MCF 10A (cell line): Measurements from ENCODE around the gene CCNK. TPM values are rescaled to one million over a fixed set of nuclear protein-coding genes. Genes with fewer than 3 reads are reported as not detected.
A peak's percentile ranks its signal among the peaks of the same experiment; 100 is the strongest.

ENCODE experiments used
- BruUV-seq: library from RNA; stranded (reverse); fragments of 400-500 nt; replicated peaks from 2 replicates; lab custom pipeline; 2021; lab: Mats Ljungman, UMichigan
- CTCF ChIA-PET: fragments of 300-600 bp; sonication (Branson Sonifier 250); formaldehyde crosslinking; extraction: SDS; loops from one replicate; lab custom pipeline; 2021; ENCODE audit warnings: antibody characterized with exemption, inconsistent platforms; lab: Yijun Ruan, JAX
- POLR2A ChIA-PET: fragments of 300-600, 350-650 bp; sonication (Branson Sonifier 250); formaldehyde crosslinking; extraction: SDS; loops from one replicate; lab custom pipeline; 2020; ENCODE audit warnings: antibody characterized with exemption, inconsistent platforms; lab: Yijun Ruan, JAX
- DNase-seq: peaks from one replicate; pipeline ENCODE4 v3.0.0-alpha.2; 2018; ENCODE audit not compliant: unreplicated experiment
- H3K27ac Mint-ChIP-seq: one replicate; pipeline ENCODE4 v1.8.0; 2022; ENCODE audit warnings: mild to moderate bottlenecking, low read depth, mixed read lengths; ENCODE audit not compliant: unreplicated experiment
- H3K27me3 Mint-ChIP-seq: one replicate; pipeline ENCODE4 v1.8.0; 2022; ENCODE audit warnings: mixed read lengths; ENCODE audit not compliant: insufficient read depth, unreplicated experiment
- H3K36me3 Mint-ChIP-seq: one replicate; pipeline ENCODE4 v1.8.0; 2022; ENCODE audit warnings: mild to moderate bottlenecking, moderate library complexity, mixed read lengths; ENCODE audit not compliant: insufficient read depth, unreplicated experiment
- H3K4me1 Mint-ChIP-seq: one replicate; pipeline ENCODE4 v1.8.0; 2022; ENCODE audit warnings: mixed read lengths; ENCODE audit not compliant: insufficient read depth, unreplicated experiment
- H3K4me3 Mint-ChIP-seq: one replicate; pipeline ENCODE4 v1.8.0; 2022; ENCODE audit warnings: mild to moderate bottlenecking, moderate library complexity, mixed read lengths; ENCODE audit not compliant: unreplicated experiment
- H3K9me3 Mint-ChIP-seq: one replicate; pipeline ENCODE4 v1.8.0; 2022; ENCODE audit warnings: mixed read lengths; ENCODE audit not compliant: unreplicated experiment
- CTCF ChIP-seq: fragments of 200-600 bp; IDR thresholded peaks from one replicate; pipeline ENCODE4 v1.8.0; 2022; ENCODE audit warnings: antibody characterized with exemption, mild to moderate bottlenecking; ENCODE audit not compliant: unreplicated experiment
- intact Hi-C: fragments of 100-400 bp; cut with micrococcal nuclease; formaldehyde crosslinking; loops from 2 replicates; pipeline ENCODE4 v1.14.1; 2022
- total RNA-seq: library from RNA; stranded (reverse); gene quantifications from 2 replicates; pipeline ENCODE4 v1.2.3, GENCODE V29; 2022

CCNK gene
- total RNA-seq, 1 experiment from 2014 or later, result 70.4 TPM

- DNase-seq, result no peak
- TF ChIP-seq CTCF, result no peak
- no peaks in the 10 kb centered on the region for H3K9me3 Mint-ChIP-seq
- no peaks in the 10 kb centered on the region for H3K36me3 Mint-ChIP-seq
- no peaks in the 10 kb centered on the region for H3K27me3 Mint-ChIP-seq
- H3K4me1 Mint-ChIP-seq, result peaks cover 23% of the 10 kb centered on the region
- CTCF ChIA-PET, result interaction anchor here (0.7 kb wide), 1 partner anchor 635 kb away, joined by 4 read pairs; no protein-coding TSS in a partner anchor
- H3K27ac Mint-ChIP-seq, result no peak overlapping the region
- BruUV-seq, result no TSS peak
- intact Hi-C loops, result no loop called here
- POLR2A ChIA-PET, result interaction anchor here (1.9 kb wide), 1 partner anchor 8 kb away, joined by 10 read pairs; the partner anchor contains the start of genes CCNK and SETD3
- no peak overlapping the region for H3K4me3 Mint-ChIP-seq
Measured at GRCh38 chr14:99472937-99473336, 8.3 kb upstream of the CCNK start.

- DNase-seq, result no peak
- TF ChIP-seq CTCF, result no peak
- intact Hi-C loops, result no loop called here
- ChIA-PET CTCF (interaction anchor here (0.7 kb wide), 2 partner anchors 114 to 634 kb away, joined by 3 to 4 read pairs; no protein-coding TSS in a partner anchor), POLR2A (no interaction called here)
- H3K4me1 Mint-ChIP-seq, result peaks cover 25% of the 10 kb centered on the region
- BruUV-seq, result no TSS peak
- H3K4me3 Mint-ChIP-seq, result no peak overlapping the region
- no peaks in the 10 kb centered on the region for H3K9me3 Mint-ChIP-seq
- H3K27me3 Mint-ChIP-seq, result no peaks in the 10 kb centered on the region
- no peak overlapping the region for H3K27ac Mint-ChIP-seq
- H3K36me3 Mint-ChIP-seq, result no peaks in the 10 kb centered on the region
Measured at GRCh38 chr14:99473458-99473857, 7.8 kb upstream of the CCNK start.

GRCh38 chr14:99475179-99475578 is 6.0 kb upstream of the CCNK start:
- Mint-ChIP-seq H3K9me3 (no peaks in the 10 kb centered on the region), H3K36me3 (no peaks in the 10 kb centered on the region), H3K27ac (no peak overlapping the region), H3K4me3 (no peak overlapping the region), H3K4me1 (peaks cover 28% of the 10 kb centered on the region), H3K27me3 (no peaks in the 10 kb centered on the region)
- no peak for TF ChIP-seq CTCF
- intact Hi-C loops, result no loop called here
- POLR2A ChIA-PET, result no interaction called here
- BruUV-seq, result no TSS peak
- DNase-seq, result no peak
- CTCF ChIA-PET, result interaction anchor here (0.5 kb wide), 1 partner anchor 281 kb away, joined by 3 read pairs; no protein-coding TSS in a partner anchor

- Mint-ChIP-seq H3K9me3 (no peaks in the 10 kb centered on the region), H3K27me3 (no peaks in the 10 kb centered on the region), H3K36me3 (no peaks in the 10 kb centered on the region), H3K4me3 (no peak overlapping the region), H3K27ac (peak overlapping the region; percentile 16), H3K4me1 (peaks cover 28% of the 10 kb centered on the region)
- POLR2A ChIA-PET, result no interaction called here
- no peak for DNase-seq
- TF ChIP-seq CTCF, result no peak
- intact Hi-C loops, result no loop called here
- CTCF ChIA-PET, result no interaction called here
- BruUV-seq, result no TSS peak
Measured at GRCh38 chr14:99475660-99476059, 5.5 kb upstream of the CCNK start.
